ENCODE data around the gene PEX1. TPM values are rescaled to one million over a fixed set of nuclear protein-coding genes. Genes with fewer than 3 reads are reported as not detected.
"Not testable (repeated sequence)": the region's sequence is repeated elsewhere in the genome, so short reads cannot be mapped to it uniquely, and the experiment has no call there.

Gene PEX1
- total RNA-seq, 3 donors from 2014 or later = 20.2 to 52.8 (median 34.4) TPM

GRCh38 chr7:92478711-92479110, 49.6 kb downstream of the PEX1 start:
- H3K4me3 ChIP-seq = no peak overlapping the region
- no peaks in the 10 kb centered on the region for H3K27me3 ChIP-seq
- TF ChIP-seq POLR2AphosphoS5 (IDR thresholded peaks at IDR 0.05) = no peak
- TF ChIP-seq POLR2A (IDR thresholded peaks at IDR 0.05) = no peak
- TF ChIP-seq CTCF (IDR thresholded peaks at IDR 0.05) = no peak
- no peaks in the 10 kb centered on the region for H3K36me3 ChIP-seq
- intact Hi-C loops (cut with DNase I; ENCODE audit: low total_unique reads) = no loop called here
- no peaks in the 10 kb centered on the region for H3K9me3 ChIP-seq
- no peaks in the 10 kb centered on the region for H3K4me1 ChIP-seq
- no peak for DNase-seq (ENCODE audit: low spot score in 2 of 2)
- H3K27ac ChIP-seq = no peak overlapping the region

DNA sequence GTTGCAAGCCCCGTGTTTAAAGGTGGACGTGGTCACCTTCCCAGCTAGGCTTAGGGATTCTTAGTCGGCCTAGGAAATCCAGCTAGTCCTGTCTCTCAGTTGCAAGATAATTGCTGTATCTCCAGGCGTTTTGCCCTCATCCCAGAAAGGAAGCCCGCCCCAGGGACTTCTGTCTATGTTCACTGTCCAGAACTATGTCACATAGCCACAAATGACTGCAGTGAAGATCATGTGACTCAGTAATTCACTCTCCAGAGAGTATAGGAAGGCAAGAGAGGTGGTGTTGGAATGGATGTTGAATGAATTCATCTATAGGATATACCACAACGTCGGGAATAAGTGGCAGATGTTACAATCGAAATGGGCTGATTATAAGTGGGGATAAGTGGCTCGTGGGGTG, 50.2 kb downstream of the PEX1 start:
- H3K27me3 ChIP-seq = no peaks in the 10 kb centered on the region
- H3K4me1 ChIP-seq = no peaks in the 10 kb centered on the region
- H3K9me3 ChIP-seq = no peaks in the 10 kb centered on the region
- DNase-seq (ENCODE audit: low spot score in 2 of 2) = no peak
- H3K27ac ChIP-seq = no peak overlapping the region
- no peak overlapping the region for H3K4me3 ChIP-seq
- TF ChIP-seq CTCF (IDR thresholded peaks at IDR 0.05) = no peak
- no peak for TF ChIP-seq POLR2A (IDR thresholded peaks at IDR 0.05)
- TF ChIP-seq POLR2AphosphoS5 (IDR thresholded peaks at IDR 0.05) = no peak
- no peaks in the 10 kb centered on the region for H3K36me3 ChIP-seq
- intact Hi-C loops (cut with DNase I; ENCODE audit: low total_unique reads) = no loop called here

DNA sequence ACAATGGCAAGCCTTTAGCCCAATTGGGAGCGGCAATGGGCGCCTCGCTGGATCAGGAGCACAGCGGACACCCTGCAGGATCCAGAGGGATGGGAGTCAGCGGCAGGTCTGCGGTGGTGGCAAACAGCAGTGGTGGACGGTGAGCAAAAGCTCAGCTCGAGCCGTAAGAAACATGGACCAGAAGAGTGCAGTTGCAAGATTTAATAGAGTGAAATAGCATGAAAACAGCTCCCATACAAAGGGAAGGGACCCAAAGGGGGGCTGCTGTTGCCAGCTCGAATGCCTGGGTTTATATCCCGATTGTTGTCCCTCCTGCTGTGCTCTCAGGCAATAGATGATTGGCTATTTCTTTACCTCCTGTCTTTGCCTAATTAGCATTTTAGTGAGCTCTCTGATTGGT, 50.6 kb downstream of the PEX1 start, which contains the start of gene ERVW-1:
ERVW-1 (minus strand) TSS at position 266 of the 400 bp plus-strand sequence. CDS start 7,565 bp downstream, outside the sequence.
- H3K27ac ChIP-seq; H3K36me3 ChIP-seq; H3K4me1 ChIP-seq; intact Hi-C loops (cut with DNase I; ENCODE audit: low total_unique reads); H3K27me3 ChIP-seq; H3K9me3 ChIP-seq; H3K4me3 ChIP-seq; DNase-seq (ENCODE audit: low spot score in 2 of 2): not testable (repeated sequence)

DNA sequence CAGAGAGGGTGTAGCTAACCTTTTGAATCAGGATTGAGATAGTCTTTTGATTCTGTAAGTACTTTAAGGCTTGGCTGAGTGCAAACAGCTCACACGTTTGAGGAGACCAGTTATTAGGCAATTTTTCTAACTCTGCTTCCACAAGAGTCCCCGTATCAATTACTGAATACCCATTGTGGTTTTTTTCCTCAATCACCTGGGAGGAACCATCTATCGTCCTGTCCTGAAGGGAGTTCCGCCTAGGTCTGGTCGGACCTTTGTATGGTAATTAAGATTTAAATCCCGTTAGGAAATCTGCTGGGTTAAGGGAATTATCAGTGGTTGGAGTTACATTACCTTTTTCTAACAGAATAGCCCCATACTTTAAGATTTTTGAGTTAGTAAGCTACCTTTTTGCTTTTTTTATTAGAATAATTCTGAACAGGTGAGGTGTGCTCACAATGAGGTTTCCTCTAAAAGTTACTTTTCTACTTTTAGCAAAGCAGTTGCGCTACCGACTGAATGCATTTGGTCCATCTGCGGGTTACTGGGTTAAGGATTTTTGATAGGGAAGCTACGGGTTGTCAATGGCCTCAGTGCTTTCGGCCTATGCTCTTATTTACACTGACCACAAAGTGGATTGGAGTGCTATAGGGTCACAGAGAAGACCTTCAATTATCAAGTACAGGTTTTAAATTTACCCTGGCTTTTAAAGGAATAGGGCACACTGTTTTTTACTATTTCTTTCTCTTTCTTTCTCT, 52.3 kb downstream of the PEX1 start:
- not testable (repeated sequence) for H3K4me1 ChIP-seq

GRCh38 chr7:92475261-92475770, 53.0 kb downstream of the PEX1 start:
- DNase-seq (ENCODE audit: low spot score in 2 of 2); H3K4me3 ChIP-seq; H3K4me1 ChIP-seq; H3K9me3 ChIP-seq; H3K36me3 ChIP-seq; intact Hi-C loops (cut with DNase I; ENCODE audit: low total_unique reads); H3K27me3 ChIP-seq; H3K27ac ChIP-seq: not testable (repeated sequence)

More for the DNA sequence above, 52.3 kb downstream of the PEX1 start:
- H3K27me3 ChIP-seq; H3K9me3 ChIP-seq; DNase-seq (ENCODE audit: low spot score in 2 of 2); H3K27ac ChIP-seq; intact Hi-C loops (cut with DNase I; ENCODE audit: low total_unique reads); H3K4me3 ChIP-seq; H3K36me3 ChIP-seq: not testable (repeated sequence)

DNA sequence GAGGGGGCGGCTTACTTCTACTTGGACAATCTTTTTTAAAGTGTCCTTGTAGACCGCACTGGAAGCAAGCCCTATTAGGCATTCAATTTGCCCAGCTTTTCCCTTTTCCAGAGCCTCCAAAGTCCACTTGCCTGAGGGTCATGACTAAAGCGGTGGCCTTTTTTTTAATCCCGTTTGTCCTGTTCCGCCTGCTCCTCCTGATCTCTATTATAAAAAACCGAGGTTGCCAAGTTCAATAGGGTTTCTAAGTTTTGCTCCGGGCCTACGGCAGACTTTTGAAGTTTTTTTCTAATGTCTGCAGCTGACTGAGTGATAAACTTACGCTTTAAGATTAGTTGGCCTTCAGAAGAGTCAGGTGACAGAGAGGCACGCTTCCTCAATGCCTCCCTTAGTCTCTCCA, 54.3 kb downstream of the PEX1 start:
- H3K27ac ChIP-seq = peak overlapping the region in 1 of 2 donors; percentile 39
- H3K4me3 ChIP-seq; H3K9me3 ChIP-seq; intact Hi-C loops (cut with DNase I; ENCODE audit: low total_unique reads); H3K27me3 ChIP-seq; H3K36me3 ChIP-seq; H3K4me1 ChIP-seq: not testable (repeated sequence)
- peak; percentile 40 to 56 for DNase-seq (ENCODE audit: low spot score in 2 of 2)
- TF ChIP-seq POLR2AphosphoS5 (IDR thresholded peaks at IDR 0.05) = peak in 1 of 3 donors; percentile 17

- H3K9me3 ChIP-seq, H3K36me3 ChIP-seq: not testable (repeated sequence)
These were observed 59.7 kb downstream of the PEX1 start for GRCh38 chr7:92468589-92468988.

More at GRCh38 chr7:92468589-92468988, 59.7 kb downstream of the PEX1 start:
- DNase-seq (ENCODE audit: low spot score in 2 of 2); H3K4me3 ChIP-seq; H3K27ac ChIP-seq; intact Hi-C loops (cut with DNase I; ENCODE audit: low total_unique reads); H3K27me3 ChIP-seq; H3K4me1 ChIP-seq: not testable (repeated sequence)
